Testis (tissue), 2 donors: ENCODE data around the gene NET1.

Experiments
- CTCF ChIP-seq, 3 experiments: fragments of 450-650 bp in 2 of 3; fragments of 200-600 bp in 1 of 3; sonication (generic) in 1 of 3; IDR thresholded peaks; one replicate each; pipeline ENCODE4 v1.5.1; 2016 to 2019; ENCODE audit warnings: antibody characterized with exemption in 3 of 3, mild to moderate bottlenecking in 2 of 3, moderate library complexity in 1 of 3
- POLR2A ChIP-seq: fragments of 450-650 bp; IDR thresholded peaks from one replicate; pipeline ENCODE4 v1.6.1; 2017; ENCODE audit warnings: antibody characterized with exemption, mild to moderate bottlenecking, moderate library complexity

GRCh38 chr10:5486853-5487235 lies 74.5 kb downstream of the NET1 start:
- no peak for TF ChIP-seq CTCF (IDR thresholded peaks at IDR 0.05)
- TF ChIP-seq POLR2A = no peak
